Measurements from ENCODE around the gene EFNA5.

Gene EFNA5

GRCh38 chr5:107636555-107636954 is 34.2 kb downstream of the EFNA5 start:
- DNase-seq: no peak

GRCh38 chr5:107636068-107636467 is 34.7 kb downstream of the EFNA5 start:
- DNase-seq: no peak

- DNase-seq: no peak
Measured at GRCh38 chr5:107634981-107635848, 35.5 kb downstream of the EFNA5 start.

- DNase-seq: no peak
Measured at GRCh38 chr5:107633171-107633901, 37.4 kb downstream of the EFNA5 start.

- DNase-seq: no peak
Measured at GRCh38 chr5:107631805-107632362, 38.9 kb downstream of the EFNA5 start.

GRCh38 chr5:107630184-107630583 is 40.6 kb downstream of the EFNA5 start:
- DNase-seq: no peak

- no peak for DNase-seq
Measured at GRCh38 chr5:107624235-107624634, 46.5 kb downstream of the EFNA5 start.

GRCh38 chr5:107621089-107621488 is 49.6 kb downstream of the EFNA5 start:
- no peak for DNase-seq

- DNase-seq: no peak
Measured at GRCh38 chr5:107619781-107620180, 51.0 kb downstream of the EFNA5 start.

GRCh38 chr5:107618242-107618641 is 52.5 kb downstream of the EFNA5 start:
- no peak for DNase-seq

GRCh38 chr5:107617052-107617451 is 53.7 kb downstream of the EFNA5 start:
- DNase-seq: no peak

GRCh38 chr5:107616213-107616612 is 54.5 kb downstream of the EFNA5 start:
- DNase-seq: no peak

- DNase-seq: no peak
Measured at GRCh38 chr5:107615299-107615817, 55.4 kb downstream of the EFNA5 start.

GRCh38 chr5:107612541-107612940 is 58.2 kb downstream of the EFNA5 start:
- DNase-seq: no peak

- no peak for DNase-seq
Measured at GRCh38 chr5:107610798-107611197, 59.9 kb downstream of the EFNA5 start.

- DNase-seq: no peak
Measured at GRCh38 chr5:107607671-107608345, 62.9 kb downstream of the EFNA5 start.

GRCh38 chr5:107607196-107607595 is 63.5 kb downstream of the EFNA5 start:
- DNase-seq: no peak

- DNase-seq: no peak
Measured at GRCh38 chr5:107605596-107606125, 65.1 kb downstream of the EFNA5 start.

GRCh38 chr5:107604990-107605389 is 65.7 kb downstream of the EFNA5 start:
- DNase-seq: no peak

GRCh38 chr5:107604146-107604910 is 66.4 kb downstream of the EFNA5 start:
- no peak for DNase-seq

- no peak for DNase-seq
Measured at GRCh38 chr5:107603349-107603748, 67.4 kb downstream of the EFNA5 start.

- no peak for DNase-seq
Measured at GRCh38 chr5:107602896-107603295, 67.8 kb downstream of the EFNA5 start.
